Calu3 (cell line): Measurements from ENCODE around the gene LIAS. TPM values are rescaled to one million over a fixed set of nuclear protein-coding genes. Genes with fewer than 3 reads are reported as not detected.

Source experiments
- BruUV-seq: library from RNA; stranded (reverse); fragments of 400-500 nt; replicated peaks from 2 replicates; lab custom pipeline; 2021; lab: Mats Ljungman, UMichigan
- CTCF ChIA-PET: fragments of 300-600 bp; sonication (Branson Sonifier 250); formaldehyde crosslinking; loops from one replicate; lab custom pipeline; 2022; ENCODE audit warnings: antibody characterized with exemption; lab: Charles Lee
- DNase-seq: peaks from one replicate; pipeline ENCODE4 v3.0.0; 2022
- H3K27ac Mint-ChIP-seq: one replicate; pipeline ENCODE4 v1.8.0; 2022; ENCODE audit warnings: mixed read lengths; ENCODE audit not compliant: unreplicated experiment
- H3K27me3 Mint-ChIP-seq: one replicate; pipeline ENCODE4 v1.8.0; 2022; ENCODE audit warnings: mixed read lengths; ENCODE audit not compliant: unreplicated experiment
- H3K36me3 Mint-ChIP-seq: one replicate; pipeline ENCODE4 v1.8.0; 2022; ENCODE audit warnings: mild to moderate bottlenecking, moderate library complexity, mixed read lengths; ENCODE audit not compliant: insufficient read depth, unreplicated experiment
- H3K4me1 Mint-ChIP-seq: one replicate; pipeline ENCODE4 v1.8.0; 2022; ENCODE audit warnings: mild to moderate bottlenecking, low read depth, mixed read lengths; ENCODE audit not compliant: unreplicated experiment
- H3K4me3 Mint-ChIP-seq: one replicate; pipeline ENCODE4 v1.8.0; 2022; ENCODE audit warnings: mild to moderate bottlenecking, low read depth, moderate library complexity, mixed read lengths; ENCODE audit not compliant: unreplicated experiment
- H3K9me3 Mint-ChIP-seq: one replicate; pipeline ENCODE4 v1.8.0; 2022; ENCODE audit warnings: low read depth, mixed read lengths; ENCODE audit not compliant: unreplicated experiment
- intact Hi-C: fragments of 100-400 bp; cut with micrococcal nuclease; formaldehyde crosslinking; loops from one replicate; pipeline ENCODE4 v1.10.0; 2022; ENCODE audit not compliant: unreplicated experiment
- total RNA-seq: library from RNA; stranded (reverse); gene quantifications from 2 replicates; pipeline ENCODE4 v1.2.3, GENCODE V29; 2022
- TF ChIP-seq, protein P1 (sequence below): fragments of 200-600 bp; IDR thresholded peaks from one replicate; pipeline ENCODE4 v1.8.0; 2022; ENCODE audit warnings: antibody characterized with exemption; ENCODE audit not compliant: unreplicated experiment

Gene LIAS
- total RNA-seq, 1 experiment from 2014 or later: 10.0 TPM

DNA sequence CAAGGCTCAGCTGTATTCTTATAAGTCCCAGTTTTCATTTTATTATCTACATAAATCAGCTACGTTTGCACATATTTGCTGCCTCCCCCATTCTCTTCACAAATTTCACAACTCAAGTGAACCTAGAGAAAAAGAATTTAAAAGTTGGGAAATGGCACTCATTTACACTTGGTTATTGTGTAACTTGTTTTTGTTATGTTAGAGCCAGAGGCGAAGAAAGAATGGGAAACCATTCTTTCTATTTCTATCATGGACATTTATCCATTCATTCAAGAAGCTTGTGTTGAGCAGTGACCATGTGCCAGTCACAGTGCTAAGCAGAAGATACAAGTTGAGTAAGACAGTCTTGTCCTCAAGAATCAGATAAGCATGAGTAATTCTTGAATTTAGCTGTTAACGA, 13.5 kb downstream of the LIAS start:
- TF ChIP-seq, protein P1, sequence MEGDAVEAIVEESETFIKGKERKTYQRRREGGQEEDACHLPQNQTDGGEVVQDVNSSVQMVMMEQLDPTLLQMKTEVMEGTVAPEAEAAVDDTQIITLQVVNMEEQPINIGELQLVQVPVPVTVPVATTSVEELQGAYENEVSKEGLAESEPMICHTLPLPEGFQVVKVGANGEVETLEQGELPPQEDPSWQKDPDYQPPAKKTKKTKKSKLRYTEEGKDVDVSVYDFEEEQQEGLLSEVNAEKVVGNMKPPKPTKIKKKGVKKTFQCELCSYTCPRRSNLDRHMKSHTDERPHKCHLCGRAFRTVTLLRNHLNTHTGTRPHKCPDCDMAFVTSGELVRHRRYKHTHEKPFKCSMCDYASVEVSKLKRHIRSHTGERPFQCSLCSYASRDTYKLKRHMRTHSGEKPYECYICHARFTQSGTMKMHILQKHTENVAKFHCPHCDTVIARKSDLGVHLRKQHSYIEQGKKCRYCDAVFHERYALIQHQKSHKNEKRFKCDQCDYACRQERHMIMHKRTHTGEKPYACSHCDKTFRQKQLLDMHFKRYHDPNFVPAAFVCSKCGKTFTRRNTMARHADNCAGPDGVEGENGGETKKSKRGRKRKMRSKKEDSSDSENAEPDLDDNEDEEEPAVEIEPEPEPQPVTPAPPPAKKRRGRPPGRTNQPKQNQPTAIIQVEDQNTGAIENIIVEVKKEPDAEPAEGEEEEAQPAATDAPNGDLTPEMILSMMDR: no peak
- Mint-ChIP-seq H3K27me3 (no peaks in the 10 kb centered on the region), H3K4me3 (no peak overlapping the region), H3K9me3 (no peaks in the 10 kb centered on the region), H3K4me1 (no peaks in the 10 kb centered on the region), H3K27ac (no peak overlapping the region), H3K36me3 (no peaks in the 10 kb centered on the region)
- no peak for DNase-seq
- intact Hi-C loops: no loop called here
- CTCF ChIA-PET: no interaction called here
- BruUV-seq: no TSS peak

DNA sequence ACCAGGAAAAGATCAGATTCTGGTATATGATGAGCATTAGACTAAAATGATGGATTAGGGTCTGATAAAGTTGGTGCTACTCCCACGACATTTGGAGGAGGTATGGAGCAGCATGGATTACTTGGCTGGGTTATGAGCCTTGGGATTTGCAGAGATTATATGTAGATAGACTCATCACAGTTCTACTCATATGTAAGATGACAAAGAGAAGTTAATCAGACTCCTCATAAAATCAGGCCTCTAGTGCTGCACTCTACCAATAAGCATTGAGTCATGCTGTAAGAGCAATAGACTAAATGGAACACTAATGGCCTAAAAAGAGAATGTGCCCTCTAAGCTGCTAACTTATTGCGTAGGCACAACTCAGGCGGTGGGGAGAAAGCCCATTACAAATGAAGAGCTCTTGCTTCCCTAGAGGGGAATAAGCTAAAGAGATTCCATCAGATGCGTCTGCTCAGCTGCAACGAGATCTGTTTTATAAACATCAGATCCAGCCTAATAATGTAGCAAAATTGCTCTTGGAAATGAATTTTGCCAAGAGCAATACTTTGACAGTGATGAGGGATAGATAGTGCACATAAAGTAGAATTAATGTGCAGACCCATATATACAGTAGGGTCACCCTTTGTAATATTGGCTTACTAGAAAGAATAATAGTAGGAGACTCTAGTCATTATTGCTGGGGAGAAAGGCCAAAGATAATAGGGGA, 17.5 kb downstream of the LIAS start:
- CTCF ChIA-PET: interaction anchor here (1.3 kb wide), 1 partner anchor 12 kb away, joined by 3 read pairs; no protein-coding TSS in a partner anchor
- Mint-ChIP-seq H3K4me1 (no peaks in the 10 kb centered on the region), H3K36me3 (no peaks in the 10 kb centered on the region), H3K9me3 (no peaks in the 10 kb centered on the region), H3K27ac (no peak overlapping the region), H3K27me3 (no peaks in the 10 kb centered on the region), H3K4me3 (no peak overlapping the region)
- BruUV-seq: no TSS peak
- no peak for DNase-seq
- intact Hi-C loops: no loop called here
- TF ChIP-seq, protein P1: no peak

DNA sequence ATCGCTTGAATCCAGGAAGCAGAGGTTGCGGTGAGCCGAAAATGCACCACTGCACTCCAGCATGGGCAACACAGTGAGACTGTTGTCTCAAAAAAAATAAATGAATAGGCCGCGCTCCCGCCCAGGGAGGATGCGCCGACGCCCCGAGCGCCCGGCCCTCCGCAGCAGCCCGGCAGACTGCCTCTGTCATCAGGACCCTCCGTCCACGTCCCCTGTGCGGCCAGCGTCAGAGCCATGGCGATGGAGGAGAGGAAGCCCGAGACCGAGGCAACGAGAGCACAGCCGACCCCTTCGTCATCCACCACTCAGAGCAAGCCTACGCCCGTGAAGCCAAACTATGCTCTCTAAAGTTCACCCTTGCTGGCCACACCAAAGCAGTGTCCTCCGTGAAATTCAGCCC, 21.4 kb downstream of the LIAS start:
- no peak for DNase-seq
- TF ChIP-seq, protein P1: no peak
- H3K27ac Mint-ChIP-seq: no peak overlapping the region
- H3K4me1 Mint-ChIP-seq: no peaks in the 10 kb centered on the region
- H3K4me3 Mint-ChIP-seq: no peak overlapping the region
- BruUV-seq: no TSS peak
- no peaks in the 10 kb centered on the region for H3K9me3 Mint-ChIP-seq
- H3K27me3 Mint-ChIP-seq: no peaks in the 10 kb centered on the region
- intact Hi-C loops: no loop called here
- H3K36me3 Mint-ChIP-seq: no peaks in the 10 kb centered on the region
- CTCF ChIA-PET: no interaction called here

DNA sequence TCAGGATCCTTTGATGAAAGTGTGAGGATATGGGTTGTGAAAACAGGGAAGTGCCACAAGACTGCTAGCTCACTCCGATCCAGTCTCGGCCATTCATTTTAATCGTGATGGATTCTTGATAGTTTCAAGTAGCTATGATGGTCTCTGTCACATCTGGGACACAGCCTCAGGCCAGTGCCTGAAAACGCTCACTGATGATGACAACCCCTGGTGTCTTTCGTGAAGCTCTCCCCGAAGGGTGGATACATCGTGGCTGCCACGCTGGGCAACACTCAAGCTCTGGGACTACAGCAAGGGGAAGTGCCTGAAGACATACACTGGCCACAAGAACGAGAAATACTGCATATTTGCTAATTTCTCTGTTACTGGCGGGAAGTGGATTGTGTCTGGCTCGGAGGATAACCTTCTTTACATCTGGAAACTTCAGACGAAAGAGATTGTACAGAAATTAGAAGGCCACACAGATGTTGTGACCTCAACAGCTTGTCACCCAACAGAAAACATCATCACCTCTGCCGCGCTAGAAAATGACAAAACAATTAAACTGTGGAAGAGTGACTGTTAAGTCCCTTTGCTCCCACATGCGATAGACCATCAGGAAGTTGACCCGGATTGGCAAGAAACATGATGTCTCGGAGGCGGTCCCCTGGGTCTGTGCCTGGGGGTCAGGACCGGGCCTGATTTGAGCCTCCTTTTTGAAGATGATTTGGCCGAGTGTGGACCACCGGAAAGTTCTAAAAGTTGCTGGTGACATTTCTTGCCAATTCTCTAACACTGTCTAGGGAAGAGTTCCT, 22.2 kb downstream of the LIAS start:
- BruUV-seq: no TSS peak
- TF ChIP-seq, protein P1: no peak
- Mint-ChIP-seq H3K4me1 (no peaks in the 10 kb centered on the region), H3K27ac (no peak overlapping the region), H3K9me3 (peaks cover 6% of the 10 kb centered on the region), H3K36me3 (no peaks in the 10 kb centered on the region), H3K27me3 (no peaks in the 10 kb centered on the region), H3K4me3 (no peak overlapping the region)
- intact Hi-C loops: no loop called here
- DNase-seq: no peak
- CTCF ChIA-PET: no interaction called here
